ENCODE measurements around the gene NDUFS8.

NDUFS8 gene

DNA sequence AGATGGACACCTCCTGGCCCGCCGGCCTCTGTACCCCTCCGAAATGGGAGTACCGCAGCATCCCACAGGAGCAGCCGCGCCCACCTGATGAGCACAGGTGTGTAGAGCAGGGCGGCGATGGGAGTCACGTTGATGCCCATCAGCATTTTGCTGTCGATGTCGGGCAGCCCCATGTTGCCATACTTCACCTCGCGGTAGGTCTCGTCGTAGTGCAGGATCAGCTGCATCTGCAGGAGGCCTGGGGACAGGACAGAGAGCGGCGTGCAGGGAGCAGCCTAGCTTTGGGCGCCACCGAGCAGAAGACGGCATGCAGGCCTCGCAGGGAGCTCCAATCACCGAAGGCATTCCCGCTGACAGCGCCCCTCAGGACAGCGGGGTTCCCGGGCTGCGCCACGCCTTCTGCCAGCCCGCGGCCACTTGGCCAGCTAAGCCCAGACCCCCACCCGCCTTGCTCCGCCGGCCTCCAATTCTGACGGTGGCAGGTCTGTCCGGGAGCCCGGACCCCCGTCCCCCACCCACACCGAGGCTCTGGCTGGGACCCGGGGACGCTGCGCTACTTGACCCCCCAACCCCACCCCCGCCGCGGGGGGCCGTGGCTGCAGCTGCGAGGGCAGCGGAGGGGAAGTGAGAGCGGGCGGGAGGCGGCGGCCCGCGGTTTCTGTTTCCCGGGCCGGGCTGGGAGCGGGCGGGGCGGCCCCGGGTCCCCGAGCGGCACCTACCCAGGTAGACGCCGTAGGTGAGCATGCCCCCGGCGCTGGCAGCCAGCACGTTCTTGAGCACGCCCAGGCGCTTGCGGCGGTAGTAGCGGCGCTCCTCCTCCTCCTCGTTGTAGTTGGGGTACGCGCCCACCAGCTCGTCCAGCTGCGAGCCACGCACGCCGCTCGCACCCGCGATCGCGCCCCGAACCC lies 27.3 kb upstream of the NDUFS8 start:
- DNase-seq = peak; percentile 43

DNA sequence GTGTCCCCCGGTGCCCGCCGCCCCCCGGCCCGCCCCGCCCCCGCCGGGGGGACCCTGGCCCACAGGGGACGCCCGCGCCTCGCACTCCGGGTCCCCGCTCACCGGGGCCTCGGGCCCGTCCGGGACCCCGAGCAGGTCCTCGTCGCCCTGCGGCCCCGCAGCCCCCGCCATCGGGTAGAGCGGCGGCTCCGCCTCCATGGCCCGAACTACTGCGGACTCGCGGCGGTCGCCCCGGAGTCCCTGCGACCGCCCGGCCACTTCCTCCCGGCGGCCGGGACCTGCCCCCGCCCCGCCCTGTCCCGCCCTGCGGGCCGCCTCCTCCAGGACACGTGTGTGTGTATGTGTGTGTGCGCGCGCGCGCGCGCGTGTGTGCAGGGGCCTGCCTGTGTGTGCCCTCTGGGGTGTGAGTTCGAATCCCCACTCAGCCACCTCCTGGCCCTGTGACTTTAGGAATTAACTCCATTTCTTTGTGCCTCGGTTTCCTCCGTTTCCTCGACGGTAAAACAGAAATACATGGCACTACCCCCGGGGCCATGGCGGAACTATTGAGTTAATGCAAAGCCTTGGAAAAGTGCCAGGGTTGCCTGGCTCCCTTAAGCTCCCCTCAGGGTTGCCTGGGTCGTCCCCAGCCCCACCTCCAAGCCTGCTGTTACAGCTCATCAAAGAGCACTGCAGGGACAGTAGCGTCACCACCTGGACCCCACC lies 26.5 kb upstream of the NDUFS8 start, which contains the start of gene UNC93B1:
Gene UNC93B1, minus strand, starts transcription at position 252 of the 705 bp plus-strand sequence. Its CDS starts 54 bp downstream, at position 198.
- peak; percentile 70 for DNase-seq

DNA sequence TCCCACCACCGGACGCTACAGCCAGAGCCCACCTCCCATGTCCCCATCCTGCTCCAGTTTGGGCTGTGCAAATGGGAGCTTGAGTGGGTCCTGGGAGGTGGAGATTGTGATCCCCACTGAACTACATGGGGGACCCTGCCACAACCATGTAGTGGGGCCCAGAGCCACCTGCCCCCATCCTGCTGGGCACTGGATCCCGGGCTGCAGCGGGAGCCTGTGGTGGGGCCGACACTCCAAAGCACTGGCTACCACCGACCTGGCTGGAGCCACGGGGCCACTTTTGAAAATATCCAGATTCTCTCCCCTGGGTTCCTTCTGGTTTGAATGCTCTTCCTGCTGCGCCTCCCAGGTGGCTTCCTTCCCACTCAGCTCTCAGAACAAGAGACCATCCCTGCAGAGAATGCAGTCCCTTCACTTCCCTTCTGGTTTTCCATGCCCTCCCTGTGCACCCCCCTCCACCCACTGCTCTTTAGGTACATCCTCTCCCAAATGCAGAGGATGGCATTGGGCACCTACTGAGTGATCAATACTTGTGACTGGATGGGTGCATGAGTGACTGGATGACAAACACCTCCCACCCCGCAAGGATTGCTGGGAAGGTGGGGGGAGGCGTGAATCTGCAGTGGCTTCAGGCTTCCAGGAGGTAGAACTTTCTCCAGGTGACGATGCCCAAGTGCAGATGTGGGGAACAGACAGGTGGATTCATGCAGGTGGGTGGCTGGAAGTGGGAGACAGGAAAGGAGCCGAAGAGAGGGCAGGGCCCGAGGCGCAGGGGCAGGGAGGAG lies 25.7 kb upstream of the NDUFS8 start:
- DNase-seq = no peak

DNA sequence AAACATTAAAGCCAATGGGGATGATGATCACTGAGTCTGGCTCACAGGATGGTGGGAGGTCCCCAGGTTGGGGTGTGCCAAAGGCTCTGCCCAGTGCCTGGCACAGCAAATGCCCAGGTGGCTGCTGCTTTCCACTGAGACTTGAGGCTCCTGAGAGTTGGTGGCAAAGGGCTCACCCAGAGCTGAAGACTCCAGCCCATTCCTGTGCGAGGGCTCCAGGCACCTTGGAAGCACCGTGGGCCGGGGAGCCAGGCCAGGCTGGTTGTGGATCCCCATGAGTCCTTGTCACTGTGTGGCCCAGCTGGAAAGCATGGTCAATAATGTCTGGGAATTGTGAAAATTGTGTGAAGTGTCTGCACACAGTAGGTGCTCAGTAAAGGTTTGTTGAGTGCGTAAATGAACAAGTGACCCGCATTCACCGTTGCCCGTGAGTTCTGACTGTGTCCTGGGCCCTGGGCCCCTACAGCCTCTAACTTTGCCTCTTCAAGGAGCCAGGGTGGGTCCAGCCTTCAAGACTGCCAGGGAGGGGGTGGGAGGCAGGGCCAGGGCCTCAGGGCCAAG lies 23.8 kb upstream of the NDUFS8 start:
- no peak for DNase-seq

DNA sequence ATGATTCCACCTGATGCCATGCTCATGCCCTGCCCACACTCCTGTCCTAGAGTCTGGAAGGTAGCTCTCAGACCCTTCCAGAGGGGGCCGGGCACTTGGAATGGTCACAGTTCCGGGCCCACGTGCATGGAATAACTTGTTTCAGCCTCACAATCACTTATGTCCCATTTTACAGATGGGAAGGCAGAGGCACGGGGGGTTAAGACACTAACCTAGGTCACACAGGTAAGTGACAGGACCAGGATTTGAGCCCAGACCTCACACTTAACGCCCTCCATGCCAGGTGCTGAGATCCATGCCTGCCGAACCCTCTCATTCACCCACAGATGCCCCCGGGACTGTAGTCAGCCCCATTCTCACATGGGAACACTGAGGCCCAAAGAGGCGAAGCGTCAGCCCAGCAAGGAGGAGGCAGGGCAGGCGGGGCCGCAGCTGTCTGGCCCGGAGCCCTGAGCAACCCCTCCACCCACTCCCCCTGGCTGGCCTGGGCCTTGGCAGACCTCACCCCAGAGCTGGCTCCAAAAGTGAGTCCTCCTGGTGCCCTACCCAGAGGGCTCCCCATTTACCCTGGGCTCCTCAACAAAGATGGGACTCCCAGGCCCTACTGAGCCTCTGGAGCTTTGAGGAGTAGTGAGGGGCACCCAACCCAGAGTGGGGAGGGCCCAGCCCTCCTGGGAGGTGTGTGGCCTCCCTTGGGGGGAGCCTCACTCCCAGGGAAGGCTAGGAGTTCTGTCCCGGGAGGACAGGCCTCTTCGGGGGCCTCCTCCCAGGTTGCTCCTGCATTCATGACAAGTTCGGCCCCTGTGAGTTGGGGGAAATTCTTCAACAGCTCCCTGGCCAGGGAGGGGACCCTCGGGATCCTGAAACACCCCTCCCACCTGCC lies 22.7 kb upstream of the NDUFS8 start:
- no peak for DNase-seq

DNA sequence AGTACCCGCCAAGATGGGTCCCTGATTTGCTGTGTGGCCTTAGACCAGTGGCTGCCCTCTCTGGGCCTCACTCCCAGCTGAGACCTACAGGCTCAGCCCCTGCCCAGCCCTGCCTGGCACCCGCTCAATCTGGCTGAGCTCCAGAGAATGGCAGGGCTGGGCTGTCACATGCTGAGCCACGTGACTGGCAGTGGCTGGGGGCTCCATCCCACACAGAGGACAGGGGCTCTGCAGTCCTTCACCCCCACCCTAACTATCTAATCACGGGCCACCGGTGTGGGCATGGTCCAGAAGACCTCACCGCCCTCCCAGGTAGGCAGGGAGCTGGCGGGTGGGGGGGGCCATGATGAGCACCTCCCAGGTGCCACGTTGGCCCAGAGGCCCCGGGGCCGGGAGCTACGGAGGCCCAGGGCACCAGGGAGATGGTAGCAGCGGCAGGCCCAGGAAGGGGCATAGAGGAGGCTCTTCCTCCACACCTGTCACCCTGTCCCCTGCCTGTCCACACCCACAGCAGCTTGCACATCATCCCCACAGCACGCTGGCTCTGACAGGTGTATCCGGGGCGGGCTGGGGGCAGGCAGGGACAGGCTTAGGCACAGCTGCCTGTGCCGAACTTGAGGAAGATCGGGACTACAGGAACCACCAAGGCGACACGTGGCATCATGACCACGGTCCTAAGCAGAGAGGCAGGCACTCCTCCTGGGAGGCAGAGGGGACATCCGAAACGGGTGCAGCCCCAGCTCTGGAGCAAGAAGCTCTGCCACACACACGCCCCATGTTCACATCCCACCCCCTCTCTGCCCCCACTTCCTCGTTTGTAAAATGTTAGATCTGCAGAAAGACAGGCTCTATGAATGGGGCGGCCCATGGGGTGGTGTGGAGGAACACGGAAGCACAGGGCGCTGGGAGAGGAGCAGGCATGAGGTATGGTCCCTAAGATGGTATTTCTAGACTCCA lies 21.8 kb upstream of the NDUFS8 start:
- DNase-seq = no peak

DNA sequence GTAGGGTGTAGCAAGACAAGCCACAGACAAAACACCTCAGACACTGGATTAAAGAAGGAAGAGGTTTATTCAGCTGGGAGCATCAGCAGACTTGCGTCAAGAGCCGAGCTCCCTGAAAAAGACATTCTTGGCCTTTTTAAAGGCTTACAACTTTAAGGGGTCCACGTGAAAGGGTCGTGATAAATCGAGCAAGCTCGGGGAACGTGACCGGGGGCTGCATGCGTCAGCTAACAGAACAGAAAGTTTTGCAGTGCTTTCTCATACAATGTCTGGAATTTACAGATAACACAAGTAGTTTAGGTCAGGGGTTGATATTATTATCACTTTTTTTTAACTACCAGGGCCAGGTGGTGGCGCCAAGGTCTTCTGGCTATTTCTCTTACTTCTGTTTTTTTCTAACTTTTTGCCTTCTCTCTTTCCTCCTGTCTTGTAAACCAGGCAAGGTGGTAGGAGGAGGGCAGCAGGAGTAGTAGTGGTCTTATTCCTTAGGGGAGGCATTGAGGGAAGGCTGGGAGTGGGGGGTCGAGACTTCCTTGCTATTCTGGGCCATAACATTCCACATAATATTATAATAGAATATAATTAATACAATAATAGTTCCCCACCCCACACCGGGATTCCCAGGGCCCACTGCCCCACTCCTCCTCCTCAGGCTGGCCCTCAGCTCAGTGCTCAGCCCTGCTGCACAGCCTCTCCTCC lies 20.9 kb upstream of the NDUFS8 start:
- DNase-seq = no peak

DNA sequence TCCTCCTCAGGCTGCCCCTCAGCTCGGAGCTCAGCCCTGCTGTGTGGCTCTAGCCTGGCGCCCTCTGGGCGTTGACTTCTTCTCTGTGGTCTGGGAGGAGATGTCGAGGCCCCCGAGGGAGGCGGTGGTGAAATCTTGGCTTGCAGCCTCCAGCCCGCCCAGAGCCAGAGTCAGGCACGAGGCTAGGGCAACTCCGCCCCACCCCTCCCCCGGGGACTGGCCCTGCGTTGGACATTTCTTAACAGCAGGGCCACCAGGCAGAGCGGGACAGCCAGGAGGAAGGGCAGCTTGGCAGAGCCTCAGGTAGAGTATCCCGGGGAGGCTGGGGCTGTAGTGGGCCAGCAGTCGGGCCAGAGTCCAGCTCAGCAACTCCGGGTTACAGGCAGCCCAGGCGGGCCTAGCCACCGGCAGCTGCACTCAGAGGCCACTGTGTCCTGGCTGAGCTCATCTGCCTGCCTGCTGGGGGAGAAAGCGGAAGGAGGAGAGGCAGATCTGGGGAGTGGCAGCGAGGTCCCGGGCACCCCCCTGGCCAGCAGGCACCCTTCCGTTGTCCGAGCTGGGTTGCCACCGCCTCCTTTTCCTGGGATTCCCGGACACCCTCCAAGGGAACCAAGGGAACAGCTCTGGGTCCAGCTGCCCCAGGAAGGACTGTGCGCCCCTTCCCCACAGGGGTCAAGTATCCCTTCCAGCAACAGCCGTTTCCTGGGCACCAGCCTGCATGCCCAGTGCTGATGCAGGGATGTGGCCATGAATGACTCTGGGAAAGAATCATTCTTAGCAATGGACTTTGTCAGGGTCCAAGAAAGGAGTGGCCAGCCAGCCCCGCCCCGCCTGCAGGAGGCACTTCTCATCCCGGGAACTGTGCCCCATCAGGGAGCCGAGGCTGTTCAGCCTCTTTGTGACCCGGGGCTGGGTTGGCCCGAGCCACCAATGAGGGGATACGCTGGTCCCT lies 20.1 kb upstream of the NDUFS8 start, which contains the start of gene ALDH3B1:
Gene ALDH3B1, plus strand, starts transcription at position 238 of the 952 bp plus-strand sequence. CDS start 4,971 bp downstream, outside the sequence.
- DNase-seq = peak; percentile 53

DNA sequence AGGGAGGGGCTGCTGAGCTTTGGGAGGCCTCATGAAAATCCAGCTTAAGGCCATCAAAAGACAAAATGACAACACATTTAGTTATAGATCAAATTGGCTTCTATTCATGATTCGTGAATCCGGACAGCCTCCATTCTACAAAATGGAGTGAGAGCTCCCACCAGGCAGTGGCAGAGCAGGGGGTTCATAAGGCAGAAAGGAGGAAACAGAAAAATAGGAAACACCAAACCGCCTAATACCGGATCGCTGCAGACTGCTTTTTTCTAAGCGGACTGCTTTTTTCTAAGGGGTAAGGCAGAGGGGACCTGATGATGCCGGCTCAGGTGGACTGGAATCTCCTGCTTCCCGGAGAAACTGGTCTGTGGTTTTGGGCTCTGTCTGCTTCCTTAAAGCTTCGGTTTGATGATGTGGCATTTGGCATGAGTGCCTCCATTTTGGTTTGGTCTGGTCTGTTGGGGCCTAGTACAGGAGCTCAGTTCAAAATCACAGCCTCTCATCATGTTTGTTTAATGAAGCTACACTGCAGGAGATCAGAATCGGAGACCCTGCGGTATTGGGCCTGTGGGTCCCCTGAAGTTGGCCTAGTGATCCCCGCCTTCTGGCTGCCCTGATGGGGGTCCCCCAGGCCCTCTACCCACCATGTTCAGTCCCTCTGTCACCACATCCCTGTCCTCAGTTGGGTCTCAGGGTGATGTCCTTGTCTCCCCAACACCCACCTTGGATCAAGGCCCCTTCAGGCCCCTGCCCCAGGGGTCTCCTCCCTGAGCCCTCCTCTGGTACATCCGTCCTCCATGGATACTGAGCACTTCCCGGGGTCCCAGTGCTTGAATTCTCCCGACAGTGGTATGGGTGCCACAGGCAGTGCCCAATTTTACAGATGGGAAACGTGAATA lies 19.2 kb upstream of the NDUFS8 start:
- DNase-seq = no peak

DNA sequence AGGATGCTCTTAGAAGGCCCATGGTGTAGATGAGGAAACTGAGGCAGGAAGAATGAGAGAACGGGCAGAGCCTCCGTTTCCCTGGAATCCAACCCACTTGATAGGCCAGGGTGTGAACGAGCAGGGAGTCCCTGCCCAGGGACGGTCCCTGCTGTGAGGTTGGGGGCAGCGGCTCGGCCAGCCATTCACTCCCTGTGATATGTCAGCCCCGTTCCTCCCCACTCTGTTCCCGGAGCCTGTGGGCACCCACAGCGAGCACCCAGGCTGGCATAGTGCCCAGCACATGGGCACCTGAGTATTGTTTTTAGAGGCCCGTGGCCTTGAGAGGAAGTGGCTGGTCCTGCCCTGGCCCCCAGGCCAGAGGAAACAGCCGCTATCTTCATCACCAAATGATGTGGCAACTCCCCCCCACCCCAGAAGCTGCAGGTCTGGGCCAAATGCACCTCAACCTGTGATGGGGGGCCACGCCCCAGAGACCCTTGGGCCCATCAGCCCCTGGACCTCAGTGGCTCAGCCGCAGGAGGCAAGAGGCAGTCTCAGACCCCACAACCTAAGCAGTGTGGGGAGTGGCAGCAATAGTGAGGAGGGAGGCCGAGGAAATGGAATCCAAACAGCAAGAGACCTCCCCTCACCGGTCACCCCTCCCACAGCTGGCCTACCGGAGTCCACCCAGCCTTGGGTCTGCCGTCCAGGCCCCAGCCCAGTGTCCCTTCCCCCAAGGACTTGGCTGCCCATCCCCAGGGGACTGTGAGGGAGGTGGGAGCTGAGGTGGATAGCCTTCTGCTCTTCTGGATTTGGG lies 18.2 kb upstream of the NDUFS8 start:
- DNase-seq = no peak

DNA sequence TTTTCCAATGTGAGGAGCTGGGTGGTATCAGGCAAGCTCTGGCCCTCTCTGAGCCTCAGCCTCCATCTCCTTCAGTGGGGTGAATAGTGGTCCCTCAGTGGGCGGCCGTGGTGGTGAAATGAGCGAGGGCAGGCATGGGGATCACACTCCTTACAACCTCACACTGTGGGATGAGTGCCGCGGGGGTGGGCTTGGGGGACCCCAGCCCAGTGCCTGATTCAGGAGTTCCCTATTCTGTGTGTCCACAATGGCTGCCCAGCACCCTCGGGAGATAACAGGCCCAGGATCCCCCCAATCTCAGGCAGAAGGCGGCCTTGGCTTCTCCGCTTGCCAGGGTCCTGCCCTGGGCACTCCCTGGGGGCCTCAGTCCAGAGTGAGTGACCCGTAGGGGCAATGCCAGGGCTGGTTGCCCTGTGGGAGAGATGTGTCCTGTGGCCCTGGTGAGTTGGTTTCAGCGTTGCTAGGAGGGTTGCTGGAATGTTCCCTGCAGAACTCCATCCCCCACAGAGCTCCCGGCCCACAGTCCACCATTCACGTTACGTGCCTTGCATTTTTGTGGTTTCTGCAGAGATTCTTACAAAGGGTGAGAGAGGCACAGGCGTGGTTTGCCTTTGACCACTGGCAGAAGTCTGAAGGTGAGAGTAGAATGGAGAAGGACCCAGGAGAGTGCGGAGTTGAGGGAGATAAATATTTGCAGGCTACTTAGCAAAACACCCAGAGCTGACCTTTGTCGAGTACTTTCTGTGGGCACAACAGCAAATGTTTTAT lies 17.5 kb upstream of the NDUFS8 start:
- DNase-seq = no peak

DNA sequence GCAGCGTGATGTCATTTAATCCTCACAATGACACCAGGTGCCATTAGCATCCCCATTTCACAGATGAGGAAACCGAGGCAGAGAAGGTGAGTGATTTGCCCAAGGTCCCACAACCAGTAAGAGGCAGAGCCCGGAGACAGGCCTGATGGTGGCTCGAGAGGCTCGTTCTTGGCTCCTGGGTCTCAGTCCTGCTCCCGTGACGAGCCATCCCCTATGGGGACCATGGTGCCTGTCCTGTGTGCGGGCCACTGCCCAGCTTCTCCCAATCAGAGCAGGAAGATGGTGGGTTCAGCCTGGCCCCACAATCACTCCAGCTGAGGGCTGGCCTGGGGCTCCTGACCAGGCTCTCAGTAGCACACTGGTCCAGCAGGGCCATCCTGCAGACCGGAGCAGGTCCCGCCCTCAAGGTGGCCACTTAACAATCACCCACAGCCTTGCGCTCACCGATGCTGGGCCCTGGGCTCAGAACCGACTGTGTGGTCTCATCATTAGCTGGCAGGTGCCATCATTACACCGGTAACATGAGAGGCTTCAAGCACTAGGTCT lies 16.8 kb upstream of the NDUFS8 start:
- no peak for DNase-seq

DNA sequence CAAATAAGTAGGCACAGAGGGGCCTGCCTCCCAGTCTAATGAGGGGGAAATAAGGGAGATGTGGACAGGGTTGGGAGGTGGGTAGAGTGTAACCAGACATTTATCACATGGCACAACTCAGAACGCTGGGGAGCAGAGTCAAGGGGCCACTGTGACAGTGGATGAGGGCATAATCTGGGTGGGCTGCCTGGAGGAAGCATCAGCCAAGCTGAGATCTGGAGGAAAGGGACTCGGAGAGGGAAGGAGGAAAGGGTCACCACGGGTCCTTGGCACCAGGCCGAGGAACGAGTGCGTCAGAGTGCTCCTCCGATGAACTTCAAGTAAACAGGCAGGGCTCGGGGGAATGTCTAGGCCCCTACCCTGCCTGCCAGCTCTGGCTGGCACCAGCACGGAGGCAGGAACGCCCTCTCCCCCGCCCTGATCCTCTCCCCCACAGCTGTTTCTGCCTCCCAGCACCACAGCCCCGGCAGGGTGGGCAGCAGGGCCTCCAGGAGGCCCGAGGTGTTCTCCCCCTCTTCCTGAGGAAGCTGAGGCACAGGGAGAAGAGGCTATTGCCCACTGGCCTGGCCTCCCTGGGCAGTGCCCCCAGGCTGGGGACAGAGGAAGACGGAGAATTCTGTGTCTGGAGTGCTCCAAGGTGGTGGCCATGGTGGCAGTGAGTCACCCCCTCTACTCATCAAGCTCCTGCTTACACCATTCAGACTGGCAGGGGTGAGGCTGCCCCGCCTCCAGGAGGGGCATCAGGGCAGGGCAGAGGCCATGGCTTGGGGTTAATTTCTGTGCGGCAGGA lies 16.1 kb upstream of the NDUFS8 start:
- DNase-seq = no peak

DNA sequence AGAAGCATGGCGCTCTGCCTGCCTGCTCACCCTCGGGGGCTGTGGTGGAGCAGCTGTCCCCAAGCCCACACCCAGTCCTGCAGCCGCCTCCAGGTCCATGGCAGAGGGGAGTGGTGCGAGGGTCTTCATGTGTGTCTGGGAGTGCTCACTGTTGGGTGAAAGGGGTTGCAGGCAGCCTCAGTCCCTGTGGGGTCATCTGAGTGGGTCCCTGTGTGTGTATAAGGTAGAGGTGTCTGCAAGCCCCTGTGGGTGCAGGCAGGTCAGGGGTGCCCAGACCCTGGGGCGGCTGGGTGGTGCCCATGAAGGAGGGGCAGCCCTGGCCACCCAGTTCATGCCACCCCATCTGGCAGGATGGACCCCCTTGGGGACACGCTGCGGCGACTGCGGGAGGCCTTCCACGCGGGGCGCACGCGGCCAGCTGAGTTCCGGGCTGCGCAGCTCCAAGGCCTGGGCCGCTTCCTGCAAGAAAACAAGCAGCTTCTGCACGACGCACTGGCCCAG lies 15.5 kb upstream of the NDUFS8 start:
- no peak for DNase-seq
